ENCODE data around the gene FIGNL2. TPM values are rescaled to one million over a fixed set of nuclear protein-coding genes. Genes with fewer than 3 reads are reported as not detected.

Gene FIGNL2
- total RNA-seq, 1 donor from 2014 or later: 6.7 TPM

DNA sequence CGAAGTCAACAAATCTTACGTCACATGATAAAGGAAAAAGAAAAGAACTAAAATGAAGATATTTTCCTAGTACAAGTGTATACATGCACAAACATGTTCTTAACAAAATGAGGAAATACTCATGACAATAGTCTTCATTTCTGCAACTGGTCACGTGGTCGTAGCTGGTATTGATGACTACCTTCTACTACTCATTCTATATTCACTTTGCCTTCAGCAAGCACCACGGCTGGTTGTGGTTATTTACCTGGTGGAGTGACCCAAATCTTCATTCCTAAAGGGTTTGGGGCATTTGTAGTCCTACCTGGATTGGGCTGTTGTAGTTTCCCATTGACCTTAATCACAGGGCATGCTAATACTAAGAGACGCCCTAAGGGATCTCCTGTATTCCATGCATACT is 51.2 kb downstream of the FIGNL2 start:
- FAIRE-seq: no peak
- H2AFZ ChIP-seq (ENCODE audit: low read depth, low read length): no peak overlapping the region
- peaks cover 18% of the 10 kb centered on the region for H3K36me3 Mint-ChIP-seq (ENCODE audit: low read depth, unreplicated experiment)
- peaks cover 3% of the 10 kb centered on the region for H3K9me3 Mint-ChIP-seq (ENCODE audit: unreplicated experiment)
- no peak overlapping the region for H3K27ac ChIP-seq (ENCODE audit: low read depth, low read length)
- H3K27me3 ChIP-seq (ENCODE audit: insufficient read depth, low read length): no peaks in the 10 kb centered on the region
- no peak overlapping the region for H3K4me3 ChIP-seq (ENCODE audit: insufficient read depth, low read depth, low read length)
- no peaks in the 10 kb centered on the region for H3K36me3 ChIP-seq (ENCODE audit: insufficient read depth, low read length)
- no peaks in the 10 kb centered on the region for H3K4me1 ChIP-seq (ENCODE audit: insufficient read depth, low read length)
- no peak for DNase-seq (ENCODE audit: low read depth)
- no peaks in the 10 kb centered on the region for H4K20me1 ChIP-seq (ENCODE audit: insufficient read depth, low read length)
- H3K27ac Mint-ChIP-seq (ENCODE audit: unreplicated experiment): no peak overlapping the region
- no peaks in the 10 kb centered on the region for H3K9me3 ChIP-seq (ENCODE audit: insufficient read depth, low read depth, low read length)
- H3K79me2 ChIP-seq (ENCODE audit: insufficient read depth, low read length): no peaks in the 10 kb centered on the region
- H3K27me3 Mint-ChIP-seq (ENCODE audit: low read depth, unreplicated experiment): no peaks in the 10 kb centered on the region
- no peak overlapping the region for H3K4me2 ChIP-seq (ENCODE audit: low read length)
- no peak for TF ChIP-seq EZH2 (IDR thresholded peaks at IDR 0.05; ENCODE audit: insufficient read depth, low read length)
- TF ChIP-seq, protein P1, sequence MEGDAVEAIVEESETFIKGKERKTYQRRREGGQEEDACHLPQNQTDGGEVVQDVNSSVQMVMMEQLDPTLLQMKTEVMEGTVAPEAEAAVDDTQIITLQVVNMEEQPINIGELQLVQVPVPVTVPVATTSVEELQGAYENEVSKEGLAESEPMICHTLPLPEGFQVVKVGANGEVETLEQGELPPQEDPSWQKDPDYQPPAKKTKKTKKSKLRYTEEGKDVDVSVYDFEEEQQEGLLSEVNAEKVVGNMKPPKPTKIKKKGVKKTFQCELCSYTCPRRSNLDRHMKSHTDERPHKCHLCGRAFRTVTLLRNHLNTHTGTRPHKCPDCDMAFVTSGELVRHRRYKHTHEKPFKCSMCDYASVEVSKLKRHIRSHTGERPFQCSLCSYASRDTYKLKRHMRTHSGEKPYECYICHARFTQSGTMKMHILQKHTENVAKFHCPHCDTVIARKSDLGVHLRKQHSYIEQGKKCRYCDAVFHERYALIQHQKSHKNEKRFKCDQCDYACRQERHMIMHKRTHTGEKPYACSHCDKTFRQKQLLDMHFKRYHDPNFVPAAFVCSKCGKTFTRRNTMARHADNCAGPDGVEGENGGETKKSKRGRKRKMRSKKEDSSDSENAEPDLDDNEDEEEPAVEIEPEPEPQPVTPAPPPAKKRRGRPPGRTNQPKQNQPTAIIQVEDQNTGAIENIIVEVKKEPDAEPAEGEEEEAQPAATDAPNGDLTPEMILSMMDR (IDR thresholded peaks at IDR 0.05; ENCODE audit: insufficient read depth, low read depth, low read length): no peak
- no peak overlapping the region for H3K4me3 Mint-ChIP-seq (ENCODE audit: unreplicated experiment)
- H3K9ac ChIP-seq (ENCODE audit: low read length): no peak overlapping the region
- H3K4me1 Mint-ChIP-seq (ENCODE audit: low read depth, unreplicated experiment): peaks cover 9% of the 10 kb centered on the region

GRCh38 chr12:51793201-51793600 is 55.3 kb downstream of the FIGNL2 start:
- Histone ChIP-seq H3K4me1 (ENCODE audit: insufficient read depth, low read length) (peaks cover 10% of the 10 kb centered on the region), H3K9me3 (ENCODE audit: insufficient read depth, low read depth, low read length) (no peaks in the 10 kb centered on the region), H3K27ac (ENCODE audit: low read depth, low read length) (no peak overlapping the region), H2AFZ (ENCODE audit: low read depth, low read length) (no peak overlapping the region), H4K20me1 (ENCODE audit: insufficient read depth, low read length) (no peaks in the 10 kb centered on the region), H3K9ac (ENCODE audit: low read length) (no peak overlapping the region), H3K27me3 (ENCODE audit: insufficient read depth, low read length) (no peaks in the 10 kb centered on the region), H3K4me3 (ENCODE audit: insufficient read depth, low read depth, low read length) (no peak overlapping the region), H3K79me2 (ENCODE audit: insufficient read depth, low read length) (no peaks in the 10 kb centered on the region), H3K36me3 (ENCODE audit: insufficient read depth, low read length) (no peaks in the 10 kb centered on the region), H3K4me2 (ENCODE audit: low read length) (no peak overlapping the region)
- no peak overlapping the region for H3K27ac Mint-ChIP-seq (ENCODE audit: unreplicated experiment)
- no peak overlapping the region for H3K4me3 Mint-ChIP-seq (ENCODE audit: unreplicated experiment)
- peak; percentile 77 for DNase-seq (ENCODE audit: low read depth)
- FAIRE-seq: no peak
- H3K27me3 Mint-ChIP-seq (ENCODE audit: low read depth, unreplicated experiment): no peaks in the 10 kb centered on the region
- TF ChIP-seq, protein P1 (IDR thresholded peaks at IDR 0.05; ENCODE audit: insufficient read depth, low read depth, low read length): no peak
- no peak for TF ChIP-seq EZH2 (IDR thresholded peaks at IDR 0.05; ENCODE audit: insufficient read depth, low read length)
- H3K36me3 Mint-ChIP-seq (ENCODE audit: low read depth, unreplicated experiment): peaks cover 25% of the 10 kb centered on the region
- H3K4me1 Mint-ChIP-seq (ENCODE audit: low read depth, unreplicated experiment): peaks cover 19% of the 10 kb centered on the region
- H3K9me3 Mint-ChIP-seq (ENCODE audit: unreplicated experiment): peaks cover 7% of the 10 kb centered on the region

- peaks cover 24% of the 10 kb centered on the region for H3K4me1 Mint-ChIP-seq (ENCODE audit: low read depth, unreplicated experiment)
- H3K9me3 Mint-ChIP-seq (ENCODE audit: unreplicated experiment): peaks cover 7% of the 10 kb centered on the region
- H3K36me3 Mint-ChIP-seq (ENCODE audit: low read depth, unreplicated experiment): peaks cover 24% of the 10 kb centered on the region
Observed at GRCh38 chr12:51792417-51792816, 56.1 kb downstream of the FIGNL2 start.

More at GRCh38 chr12:51792417-51792816, 56.1 kb downstream of the FIGNL2 start:
- no peaks in the 10 kb centered on the region for H3K27me3 ChIP-seq (ENCODE audit: insufficient read depth, low read length)
- FAIRE-seq (no peak), DNase-seq (ENCODE audit: low read depth) (no peak)
- H2AFZ ChIP-seq (ENCODE audit: low read depth, low read length): no peak overlapping the region
- no peak overlapping the region for H3K27ac ChIP-seq (ENCODE audit: low read depth, low read length)
- no peak overlapping the region for H3K4me3 Mint-ChIP-seq (ENCODE audit: unreplicated experiment)
- no peaks in the 10 kb centered on the region for H3K9me3 ChIP-seq (ENCODE audit: insufficient read depth, low read depth, low read length)
- no peaks in the 10 kb centered on the region for H3K79me2 ChIP-seq (ENCODE audit: insufficient read depth, low read length)
- TF ChIP-seq EZH2 (IDR thresholded peaks at IDR 0.05; ENCODE audit: insufficient read depth, low read length): no peak
- TF ChIP-seq, protein P1 (IDR thresholded peaks at IDR 0.05; ENCODE audit: insufficient read depth, low read depth, low read length): no peak
- no peak overlapping the region for H3K4me3 ChIP-seq (ENCODE audit: insufficient read depth, low read depth, low read length)
- H3K4me2 ChIP-seq (ENCODE audit: low read length): no peak overlapping the region
- no peaks in the 10 kb centered on the region for H3K27me3 Mint-ChIP-seq (ENCODE audit: low read depth, unreplicated experiment)
- H3K9ac ChIP-seq (ENCODE audit: low read length): no peak overlapping the region
- no peak overlapping the region for H3K27ac Mint-ChIP-seq (ENCODE audit: unreplicated experiment)
- no peaks in the 10 kb centered on the region for H4K20me1 ChIP-seq (ENCODE audit: insufficient read depth, low read length)
- no peaks in the 10 kb centered on the region for H3K36me3 ChIP-seq (ENCODE audit: insufficient read depth, low read length)
- H3K4me1 ChIP-seq (ENCODE audit: insufficient read depth, low read length): peaks cover 11% of the 10 kb centered on the region
